ENCODE measurements around the gene VTN. TPM values are rescaled to one million over a fixed set of nuclear protein-coding genes. Genes with fewer than 3 reads are reported as not detected.
A peak's percentile ranks its signal among the peaks of the same experiment; 100 is the strongest.

Gene VTN, protein sequence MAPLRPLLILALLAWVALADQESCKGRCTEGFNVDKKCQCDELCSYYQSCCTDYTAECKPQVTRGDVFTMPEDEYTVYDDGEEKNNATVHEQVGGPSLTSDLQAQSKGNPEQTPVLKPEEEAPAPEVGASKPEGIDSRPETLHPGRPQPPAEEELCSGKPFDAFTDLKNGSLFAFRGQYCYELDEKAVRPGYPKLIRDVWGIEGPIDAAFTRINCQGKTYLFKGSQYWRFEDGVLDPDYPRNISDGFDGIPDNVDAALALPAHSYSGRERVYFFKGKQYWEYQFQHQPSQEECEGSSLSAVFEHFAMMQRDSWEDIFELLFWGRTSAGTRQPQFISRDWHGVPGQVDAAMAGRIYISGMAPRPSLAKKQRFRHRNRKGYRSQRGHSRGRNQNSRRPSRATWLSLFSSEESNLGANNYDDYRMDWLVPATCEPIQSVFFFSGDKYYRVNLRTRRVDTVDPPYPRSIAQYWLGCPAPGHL
- 11.9 TPM for polyA plus RNA-seq (2013, experiment 1 of 2)
- 15.0 TPM for polyA plus RNA-seq (2013, experiment 2 of 2)

DNA sequence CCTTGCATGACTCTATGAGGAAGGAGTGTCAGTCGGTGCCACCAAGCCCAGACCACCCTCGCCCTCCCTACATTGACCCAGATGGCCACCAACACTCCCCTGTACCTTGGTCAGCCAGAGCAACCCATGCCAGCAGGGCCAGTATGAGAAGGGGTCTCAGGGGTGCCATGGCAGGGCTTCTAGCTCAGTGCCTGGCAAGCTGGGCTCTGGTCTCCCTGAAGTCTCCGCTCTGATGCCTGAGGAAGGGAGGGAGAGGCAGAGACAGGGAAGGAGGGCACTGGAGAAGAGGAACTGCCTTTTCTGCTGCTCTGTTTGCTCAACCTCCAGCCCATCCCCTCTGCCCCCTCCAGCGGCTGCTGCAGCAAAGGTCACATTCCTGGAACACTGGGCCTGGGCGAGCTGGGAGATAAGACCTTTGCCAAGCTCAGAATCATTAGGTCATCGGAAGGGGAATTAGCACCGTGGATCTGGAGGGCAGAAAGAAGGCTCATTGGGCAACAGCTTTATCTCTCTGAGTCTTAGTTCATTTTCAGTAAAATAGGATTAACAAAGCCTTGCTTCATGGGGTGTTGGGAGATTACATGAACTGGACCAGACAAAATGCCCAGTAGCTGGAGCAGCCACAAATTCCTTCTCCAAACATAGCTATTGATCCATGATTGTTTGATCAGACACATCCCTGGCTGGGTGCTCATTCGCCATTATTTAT is at the start of gene VTN:
Gene VTN, minus strand, starts transcription at position 273 of the 709 bp plus-strand sequence. Its CDS starts 104 bp downstream, at position 169.
- peak within 1 kb of the TSS; percentile 92 for H3K27ac ChIP-seq (ENCODE audit: low read depth, low read length, severe bottlenecking)
- WGBS, 2 experiments (ENCODE audit: insufficient coverage in 2 of 2): 24 to 51% methylated on average over 5 of the region's 8 CpGs
- H3K36me3 ChIP-seq (ENCODE audit: control insufficient read depth, insufficient read depth, low read length): peaks cover 5% of the 10 kb centered on the region
- H3K9me3 ChIP-seq (ENCODE audit: control insufficient read depth, low read length): no peaks in the 10 kb centered on the region
- peaks cover 16% of the 10 kb centered on the region for H3K4me1 ChIP-seq (ENCODE audit: control insufficient read depth, insufficient read depth, low read length, poor library complexity, severe bottlenecking)
- H3K4me3 ChIP-seq (ENCODE audit: extremely low read depth, insufficient read depth, low read length, poor library complexity, severe bottlenecking): peak within 1 kb of the TSS; percentile 58

DNA sequence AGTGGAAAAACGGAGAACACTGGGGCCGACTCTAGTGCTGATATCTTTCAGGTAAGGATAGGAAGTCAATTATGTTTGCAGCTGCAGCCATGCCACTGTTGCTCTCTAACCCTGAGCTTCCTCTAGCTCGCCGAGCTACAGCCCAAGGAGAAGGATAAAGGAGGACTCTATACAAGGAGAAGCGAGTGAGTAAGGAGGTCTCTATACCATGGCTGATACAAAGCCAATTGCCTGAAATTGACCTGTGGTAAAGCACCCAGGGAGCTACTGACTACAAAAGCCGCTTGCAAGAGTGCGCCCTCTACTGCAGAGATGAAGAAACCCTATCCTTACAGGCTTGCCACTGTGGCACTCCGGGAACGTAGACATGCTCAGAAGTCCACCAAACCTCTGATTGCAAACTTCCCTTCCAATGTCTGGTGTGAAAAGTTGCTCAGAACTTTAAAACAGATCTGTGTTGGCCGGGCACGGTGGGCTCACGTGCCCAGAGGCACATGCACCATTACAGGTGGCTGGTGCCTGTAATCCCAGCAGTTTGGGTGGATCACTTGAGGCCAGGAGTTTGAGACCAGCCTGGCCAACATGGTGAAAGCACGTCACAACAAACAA is 46.7 kb upstream of the VTN start:
- H3K9me3 ChIP-seq (ENCODE audit: control insufficient read depth, low read length): no peaks in the 10 kb centered on the region
- H3K4me1 ChIP-seq (ENCODE audit: control insufficient read depth, insufficient read depth, low read length, poor library complexity, severe bottlenecking): no peaks in the 10 kb centered on the region
- 10 to 26% methylated on average over 9 to 12 of the region's 13 CpGs for WGBS, 2 experiments (ENCODE audit: insufficient coverage in 2 of 2)
- no peaks in the 10 kb centered on the region for H3K36me3 ChIP-seq (ENCODE audit: control insufficient read depth, insufficient read depth, low read length)
- no peak overlapping the region for H3K4me3 ChIP-seq (ENCODE audit: extremely low read depth, insufficient read depth, low read length, poor library complexity, severe bottlenecking)
- no peak overlapping the region for H3K27ac ChIP-seq (ENCODE audit: low read depth, low read length, severe bottlenecking)

DNA sequence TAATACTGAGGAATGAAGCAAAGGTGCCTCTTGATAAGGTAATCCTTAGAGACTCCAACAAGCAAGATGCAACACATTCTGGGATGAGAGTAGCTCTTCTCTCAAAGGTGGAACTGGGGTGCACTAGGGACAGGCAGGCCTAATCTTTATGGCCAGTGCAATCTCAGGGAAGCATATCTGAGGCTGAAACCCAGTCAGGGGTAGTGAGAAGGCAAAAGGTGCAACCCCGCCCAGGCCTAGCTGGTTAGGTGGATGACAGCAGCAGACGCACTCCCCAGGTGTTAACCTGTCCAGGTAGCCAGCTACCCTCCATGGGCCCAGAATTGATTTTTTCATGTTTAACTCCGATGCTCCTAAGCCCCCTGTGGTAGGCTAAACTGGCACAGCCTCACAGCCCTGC is 45.8 kb upstream of the VTN start:
- Histone ChIP-seq H3K9me3 (ENCODE audit: control insufficient read depth, low read length) (no peaks in the 10 kb centered on the region), H3K4me1 (ENCODE audit: control insufficient read depth, insufficient read depth, low read length, poor library complexity, severe bottlenecking) (no peaks in the 10 kb centered on the region), H3K4me3 (ENCODE audit: extremely low read depth, insufficient read depth, low read length, poor library complexity, severe bottlenecking) (no peak overlapping the region), H3K27ac (ENCODE audit: low read depth, low read length, severe bottlenecking) (no peak overlapping the region), H3K36me3 (ENCODE audit: control insufficient read depth, insufficient read depth, low read length) (no peaks in the 10 kb centered on the region)
- 89% methylated on average over 3 of the region's 3 CpGs for WGBS, 2 experiments (ENCODE audit: insufficient coverage in 2 of 2)

DNA sequence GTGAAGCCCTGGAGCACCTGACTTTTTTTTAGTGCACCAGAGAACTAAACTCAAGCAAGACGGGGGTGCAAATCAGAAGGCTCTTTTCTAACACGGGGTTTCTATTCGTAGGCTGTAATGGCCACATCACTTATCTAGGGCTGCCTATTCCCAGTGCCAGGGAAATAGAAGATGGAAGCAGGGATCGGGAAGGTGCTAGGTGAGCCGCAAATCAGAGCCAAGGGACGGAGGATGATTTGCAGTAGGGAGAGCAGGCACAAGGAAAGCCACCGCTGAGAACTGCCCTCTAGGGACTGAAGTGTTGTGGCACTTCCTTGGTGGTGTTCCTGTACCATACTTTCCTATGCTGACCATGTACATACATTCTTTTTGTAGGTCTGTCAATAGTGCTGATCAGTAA is 43.7 kb upstream of the VTN start:
- Histone ChIP-seq H3K4me1 (ENCODE audit: control insufficient read depth, insufficient read depth, low read length, poor library complexity, severe bottlenecking) (no peaks in the 10 kb centered on the region), H3K4me3 (ENCODE audit: extremely low read depth, insufficient read depth, low read length, poor library complexity, severe bottlenecking) (no peak overlapping the region), H3K36me3 (ENCODE audit: control insufficient read depth, insufficient read depth, low read length) (no peaks in the 10 kb centered on the region), H3K9me3 (ENCODE audit: control insufficient read depth, low read length) (no peaks in the 10 kb centered on the region), H3K27ac (ENCODE audit: low read depth, low read length, severe bottlenecking) (no peak overlapping the region)
- 80 to 94% methylated on average over 3 to 6 of the region's 7 CpGs for WGBS, 2 experiments (ENCODE audit: insufficient coverage in 2 of 2)

DNA sequence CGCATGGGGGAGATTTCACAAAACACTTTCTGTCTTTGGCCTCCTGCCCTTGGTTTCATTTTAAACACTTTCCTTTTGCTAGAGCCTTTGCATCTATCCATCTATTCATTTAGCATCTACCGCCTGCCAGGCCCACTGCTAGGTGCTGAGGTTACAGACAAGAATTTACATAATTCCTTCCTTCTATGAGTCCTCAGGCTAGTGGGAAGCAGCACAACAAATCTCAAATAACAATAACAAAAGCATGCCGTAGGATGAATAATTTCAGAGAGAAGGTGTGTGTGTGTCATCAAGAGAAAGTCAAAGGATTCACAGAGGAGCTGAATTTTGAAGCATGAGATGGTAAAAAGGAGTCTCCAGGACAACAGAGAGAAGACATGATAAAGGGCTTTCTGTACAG is 42.0 kb upstream of the VTN start:
- H3K4me3 ChIP-seq (ENCODE audit: extremely low read depth, insufficient read depth, low read length, poor library complexity, severe bottlenecking): no peak overlapping the region
- peaks cover 10% of the 10 kb centered on the region for H3K4me1 ChIP-seq (ENCODE audit: control insufficient read depth, insufficient read depth, low read length, poor library complexity, severe bottlenecking)
- no peaks in the 10 kb centered on the region for H3K36me3 ChIP-seq (ENCODE audit: control insufficient read depth, insufficient read depth, low read length)
- H3K27ac ChIP-seq (ENCODE audit: low read depth, low read length, severe bottlenecking): no peak overlapping the region
- WGBS, 2 experiments (ENCODE audit: insufficient coverage in 2 of 2): 61 to 68% methylated on average over 3 of the region's 3 CpGs
- no peaks in the 10 kb centered on the region for H3K9me3 ChIP-seq (ENCODE audit: control insufficient read depth, low read length)

DNA sequence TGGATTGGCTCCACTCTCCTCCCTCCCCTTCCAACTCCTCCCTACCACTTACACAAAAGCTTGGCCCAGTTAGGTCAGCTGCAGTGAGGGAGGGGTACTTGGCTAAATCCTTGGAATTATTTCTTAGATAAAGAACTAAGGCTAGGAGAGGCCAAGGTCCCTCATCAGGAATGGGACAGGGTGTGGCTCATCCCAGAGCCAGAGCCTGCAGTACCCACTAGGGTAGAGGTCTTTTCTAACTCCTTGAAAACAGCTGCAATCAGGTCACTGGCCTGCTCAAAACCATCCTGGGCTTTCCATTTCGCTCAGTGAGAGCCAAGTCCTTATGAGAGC is 37.8 kb upstream of the VTN start:
- Histone ChIP-seq H3K27ac (ENCODE audit: low read depth, low read length, severe bottlenecking) (no peak overlapping the region), H3K4me3 (ENCODE audit: extremely low read depth, insufficient read depth, low read length, poor library complexity, severe bottlenecking) (no peak overlapping the region), H3K4me1 (ENCODE audit: control insufficient read depth, insufficient read depth, low read length, poor library complexity, severe bottlenecking) (peaks cover 17% of the 10 kb centered on the region), H3K9me3 (ENCODE audit: control insufficient read depth, low read length) (no peaks in the 10 kb centered on the region), H3K36me3 (ENCODE audit: control insufficient read depth, insufficient read depth, low read length) (no peaks in the 10 kb centered on the region)
- WGBS, 2 experiments (ENCODE audit: insufficient coverage in 2 of 2): 80% methylated on average over 1 of the region's 1 CpG; no CpG with 5 or more reads in 1 of the 2 experiments

DNA sequence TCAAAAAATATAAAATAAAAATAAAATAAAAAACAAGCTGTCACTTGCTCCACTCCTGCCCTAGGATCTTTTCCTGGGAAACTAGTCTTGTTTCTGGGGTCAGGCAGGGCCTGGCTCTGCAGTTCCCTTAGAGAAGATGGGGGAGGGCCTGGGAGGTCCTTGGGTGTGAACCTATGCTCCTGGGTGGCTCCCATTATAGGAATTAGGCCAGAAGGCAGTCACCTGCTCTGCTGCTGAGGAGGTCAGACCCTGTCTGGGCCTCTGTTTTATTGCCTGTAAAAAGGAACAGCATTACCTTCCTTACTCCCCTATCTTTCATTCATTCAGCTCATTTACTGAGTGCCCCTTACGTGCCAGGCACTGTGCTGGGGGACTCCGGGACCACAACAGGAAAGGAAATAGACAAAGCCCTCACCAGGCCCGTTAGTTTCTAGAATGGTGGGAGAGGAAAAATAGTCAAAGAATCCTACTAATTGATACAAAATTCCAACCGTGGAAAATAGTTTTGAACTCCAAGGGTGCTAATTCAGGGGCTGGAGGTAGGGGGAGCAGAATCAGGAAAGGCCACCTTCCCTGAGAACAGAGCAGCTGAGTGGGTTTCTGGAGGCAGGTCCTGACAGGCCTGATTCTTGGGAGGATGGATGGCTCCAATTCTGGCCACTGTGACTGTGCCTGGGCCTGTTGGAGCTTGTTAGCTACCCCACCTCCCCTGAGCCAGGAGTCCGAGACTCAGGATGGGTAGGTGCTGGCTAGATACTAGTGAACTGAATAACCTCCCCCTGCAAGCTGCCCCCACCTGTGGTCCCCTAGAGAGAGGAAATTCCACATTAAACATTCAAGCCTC is 37.2 kb upstream of the VTN start:
- Histone ChIP-seq H3K9me3 (ENCODE audit: control insufficient read depth, low read length) (no peaks in the 10 kb centered on the region), H3K4me3 (ENCODE audit: extremely low read depth, insufficient read depth, low read length, poor library complexity, severe bottlenecking) (no peak overlapping the region), H3K4me1 (ENCODE audit: control insufficient read depth, insufficient read depth, low read length, poor library complexity, severe bottlenecking) (peaks cover 17% of the 10 kb centered on the region), H3K27ac (ENCODE audit: low read depth, low read length, severe bottlenecking) (no peak overlapping the region), H3K36me3 (ENCODE audit: control insufficient read depth, insufficient read depth, low read length) (no peaks in the 10 kb centered on the region)
- 20 to 83% methylated on average over 1 of the region's 5 CpGs for WGBS, 2 experiments (ENCODE audit: insufficient coverage in 2 of 2)

DNA sequence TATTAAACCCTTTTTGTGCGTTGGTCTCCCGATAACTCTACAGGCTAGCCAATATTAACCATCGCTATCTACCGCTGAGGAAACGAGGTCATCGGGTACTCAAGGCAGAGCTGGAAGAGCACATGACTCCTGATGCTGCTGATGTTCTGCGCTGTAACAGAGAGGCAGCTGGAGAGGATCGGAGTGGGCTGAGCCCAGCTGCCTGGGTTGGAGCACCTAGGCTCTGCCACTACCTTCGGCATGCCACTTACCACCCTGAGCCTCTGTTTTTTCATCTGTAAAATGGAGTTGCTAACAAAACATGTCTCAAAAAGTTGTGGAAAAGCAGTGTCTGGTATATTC is 36.3 kb upstream of the VTN start:
- H3K9me3 ChIP-seq (ENCODE audit: control insufficient read depth, low read length): no peaks in the 10 kb centered on the region
- WGBS, 2 experiments (ENCODE audit: insufficient coverage in 2 of 2): 35 to 42% methylated on average over 9 of the region's 9 CpGs
- H3K27ac ChIP-seq (ENCODE audit: low read depth, low read length, severe bottlenecking): no peak overlapping the region
- peak overlapping the region; percentile 61 for H3K4me3 ChIP-seq (ENCODE audit: extremely low read depth, insufficient read depth, low read length, poor library complexity, severe bottlenecking)
- no peaks in the 10 kb centered on the region for H3K36me3 ChIP-seq (ENCODE audit: control insufficient read depth, insufficient read depth, low read length)
- peaks cover 17% of the 10 kb centered on the region for H3K4me1 ChIP-seq (ENCODE audit: control insufficient read depth, insufficient read depth, low read length, poor library complexity, severe bottlenecking)

DNA sequence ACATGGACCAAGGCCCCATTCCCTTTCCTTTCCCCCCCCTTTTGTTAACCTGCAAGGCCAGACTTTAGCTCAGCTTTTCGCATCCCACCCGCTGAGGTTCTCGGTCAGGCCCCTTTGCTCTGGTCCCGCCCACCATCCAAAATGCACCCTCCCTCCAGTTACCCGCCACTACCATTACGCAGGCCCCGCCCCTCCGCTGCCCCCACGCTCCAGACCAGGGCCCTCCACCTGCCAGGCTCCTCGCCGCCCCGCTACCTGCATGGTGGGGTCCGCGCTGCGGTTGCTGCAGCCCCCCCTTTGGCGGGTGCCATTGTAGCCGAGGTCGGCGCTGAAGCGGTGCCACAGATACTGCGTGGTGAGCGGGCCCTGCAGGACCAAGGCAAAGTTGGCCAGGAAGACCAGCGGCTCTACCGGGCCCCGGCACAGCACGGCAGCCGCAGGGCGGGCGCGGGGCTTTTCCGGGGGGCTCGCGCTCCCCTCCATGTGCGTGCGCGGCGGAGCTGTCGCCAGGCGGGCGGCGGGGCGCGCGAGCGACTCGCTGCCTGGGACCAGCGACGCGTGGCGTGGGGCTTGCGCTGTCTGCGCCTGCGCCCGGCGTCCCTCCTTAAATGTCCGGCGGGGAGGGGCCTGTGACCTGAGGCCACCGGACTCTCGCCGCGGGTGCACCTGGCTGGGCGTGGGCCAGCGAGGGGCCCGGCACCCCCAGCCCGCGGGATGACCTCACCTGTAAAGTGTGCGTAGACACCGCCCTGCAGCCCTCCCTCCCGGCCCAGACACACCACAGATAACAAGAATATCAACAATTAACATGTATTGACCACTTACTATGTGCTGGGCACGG is 35.7 kb upstream of the VTN start, which contains the start of gene SLC46A1:
Gene SLC46A1, minus strand, starts transcription at position 581 of the 841 bp plus-strand sequence. Its CDS starts 98 bp downstream, at position 483.
- Histone ChIP-seq H3K36me3 (ENCODE audit: control insufficient read depth, insufficient read depth, low read length) (no peaks in the 10 kb centered on the region), H3K4me3 (ENCODE audit: extremely low read depth, insufficient read depth, low read length, poor library complexity, severe bottlenecking) (peak within 1 kb of the TSS; percentile 61), H3K9me3 (ENCODE audit: control insufficient read depth, low read length) (no peaks in the 10 kb centered on the region), H3K4me1 (ENCODE audit: control insufficient read depth, insufficient read depth, low read length, poor library complexity, severe bottlenecking) (peaks cover 17% of the 10 kb centered on the region), H3K27ac (ENCODE audit: low read depth, low read length, severe bottlenecking) (no peak within 1 kb of the TSS)
- WGBS, 2 experiments (ENCODE audit: insufficient coverage in 2 of 2): 1 to 2% methylated on average over 56 to 59 of the region's 70 CpGs
